GM21786 (cell line): ENCODE results near the gene EXOSC5.
"Not testable (repeated sequence)": the region's sequence is repeated elsewhere in the genome, so short reads cannot be mapped to it uniquely, and the experiment has no call there.

Experiments
- ATAC-seq: cut with Tn5 transposase; IDR thresholded peaks from one replicate; pipeline ENCODE4 v1.9.1; 2021; ENCODE audit not compliant: unreplicated experiment

EXOSC5 gene

GRCh38 chr19:41408846-41409245 lies 11.7 kb upstream of the EXOSC5 start:
- ATAC-seq = not testable (repeated sequence)

GRCh38 chr19:41408256-41408655 lies 11.1 kb upstream of the EXOSC5 start:
- no peak for ATAC-seq

GRCh38 chr19:41407271-41407670 lies 10.1 kb upstream of the EXOSC5 start:
- ATAC-seq = no peak

- ATAC-seq = no peak
Measured at GRCh38 chr19:41405776-41406175, 8.6 kb upstream of the EXOSC5 start.

GRCh38 chr19:41403181-41403970 lies 6.2 kb upstream of the EXOSC5 start:
- no peak for ATAC-seq

- ATAC-seq = no peak
Measured at GRCh38 chr19:41402010-41402409, 4.9 kb upstream of the EXOSC5 start.

GRCh38 chr19:41401483-41401882 lies 4.3 kb upstream of the EXOSC5 start:
- ATAC-seq = no peak

- ATAC-seq = no peak
Measured at GRCh38 chr19:41399525-41399924, 2.4 kb upstream of the EXOSC5 start.

GRCh38 chr19:41399091-41399490 lies 1.9 kb upstream of the EXOSC5 start:
- no peak for ATAC-seq

- no peak for ATAC-seq
Measured at GRCh38 chr19:41398598-41398997, 1.4 kb upstream of the EXOSC5 start.

GRCh38 chr19:41398050-41398418 lies 875 bp upstream of the EXOSC5 start:
- ATAC-seq = no peak

- ATAC-seq = no peak
Measured at GRCh38 chr19:41395355-41395754, 1.8 kb downstream of the EXOSC5 start.

- no peak for ATAC-seq
Measured at GRCh38 chr19:41392775-41393174, 4.4 kb downstream of the EXOSC5 start.

- ATAC-seq = no peak
Measured at GRCh38 chr19:41391618-41392017, 5.5 kb downstream of the EXOSC5 start.

- ATAC-seq = no peak
Measured at GRCh38 chr19:41386442-41386841, 10.7 kb downstream of the EXOSC5 start.

- no peak for ATAC-seq
Measured at GRCh38 chr19:41384351-41384750, 12.8 kb downstream of the EXOSC5 start.

- ATAC-seq = not testable (repeated sequence)
Measured at GRCh38 chr19:41381536-41381935, 15.6 kb downstream of the EXOSC5 start.

- ATAC-seq = no peak
Measured at GRCh38 chr19:41377977-41378709, 19.0 kb downstream of the EXOSC5 start.

GRCh38 chr19:41376998-41377365 lies 20.2 kb downstream of the EXOSC5 start:
- ATAC-seq = no peak

- ATAC-seq = no peak
Measured at GRCh38 chr19:41376241-41376997, 20.7 kb downstream of the EXOSC5 start, which contains the start of gene TMEM91. Gene TMEM91 (plus strand): TSS chr19:41376533. CDS start chr19:41378310, 1,777 bp downstream.

GRCh38 chr19:41373993-41374392 lies 23.2 kb downstream of the EXOSC5 start:
- no peak for ATAC-seq

- ATAC-seq = no peak
Measured at GRCh38 chr19:41372501-41372900, 24.7 kb downstream of the EXOSC5 start.
